Esophagus muscularis mucosa (tissue), 4 donors: ENCODE data around the gene ELAVL1. TPM values are rescaled to one million over a fixed set of nuclear protein-coding genes. Genes with fewer than 3 reads are reported as not detected.

Source experiments
- DNase-seq: peaks from one replicate; pipeline ENCODE4 v3.0.0-alpha.2; 2017; ENCODE audit errors: extremely low spot score
- H3K27ac ChIP-seq, 4 donors: fragments of 200-600 bp; sonication (generic); replicated peaks in 1 of 4; 1 replicate in 3 of 4; 2 replicates in 1 of 4; pipeline ENCODE4 v1.5.1; 2016 to 2019; ENCODE audit warnings: mild to moderate bottlenecking in 1 of 4
- H3K27me3 ChIP-seq, 4 donors: fragments of 200-600 bp; sonication (generic); one replicate each; pipeline versions ENCODE4 v1.5.1 to v1.6.0; 2016 to 2019
- H3K36me3 ChIP-seq, 4 donors: fragments of 200-600 bp; sonication (generic); one replicate each; pipeline ENCODE4 v1.5.1; 2016 to 2019
- H3K4me1 ChIP-seq, 4 donors: fragments of 200-600 bp; sonication (generic); one replicate each; pipeline ENCODE4 v1.5.1; 2016 to 2019
- H3K4me3 ChIP-seq, 4 donors: fragments of 200-600 bp; sonication (generic); 1 replicate in 2 of 4; 2 replicates in 2 of 4; pipeline ENCODE4 v1.5.1; 2016 to 2019; ENCODE audit warnings: mild to moderate bottlenecking in 4 of 4, moderate library complexity in 1 of 4
- H3K9me3 ChIP-seq, 4 donors: fragments of 200-600 bp; sonication (generic); 1 replicate in 3 of 4; 2 replicates in 1 of 4; pipeline ENCODE4 v1.5.1; 2016 to 2019
- EP300 ChIP-seq: sonication (generic); formaldehyde crosslinking; IDR thresholded peaks from one replicate; pipeline ENCODE4 v1.6.1; 2017; ENCODE audit warnings: antibody characterized with exemption
- POLR2A ChIP-seq: fragments of 450-650 bp; IDR thresholded peaks from one replicate; pipeline ENCODE4 v1.6.1; 2017; ENCODE audit warnings: antibody characterized with exemption, moderate library complexity, mild to moderate bottlenecking, low read depth
- POLR2AphosphoS5 ChIP-seq, 2 donors: sonication (generic); formaldehyde crosslinking; IDR thresholded peaks; one replicate each; pipeline ENCODE4 v1.6.1; 2017; ENCODE audit warnings: antibody characterized with exemption in 2 of 2
- WGBS: methylation state at CpG from one replicate; pipeline ENCODE4 v1.1.5; 2018; 5-methylcytosine and 5-hydroxymethylcytosine counted together
- intact Hi-C: fragments of 100-400 bp; cut with DNase I; formaldehyde crosslinking; loops from one replicate; pipeline ENCODE4 v1.15.1; 2023
- total RNA-seq, 4 donors: library from RNA; depleted of rRNA; stranded (reverse); fragments of >200 nt; gene quantifications; one replicate each; pipeline versions ENCODE4 v1.1.0 to v1.2.1, GENCODE V29; 2016
- TF ChIP-seq, protein P1 (sequence below), 3 experiments: fragments of 200-600 bp in 2 of 3; fragments of 450-650 bp in 1 of 3; sonication (generic) in 2 of 3; IDR thresholded peaks; one replicate each; pipeline ENCODE4 v1.5.1; 2017 to 2019; ENCODE audit warnings: antibody characterized with exemption in 3 of 3, mild to moderate bottlenecking in 2 of 3, moderate library complexity in 1 of 3

ELAVL1 gene
- total RNA-seq, 4 donors from 2014 or later, result 27.0 to 49.1 (median 38.3) TPM

- TF ChIP-seq POLR2AphosphoS5 (IDR thresholded peaks at IDR 0.05) (no peak), EP300 (no peak), POLR2A (no peak)
- TF ChIP-seq, protein P1, sequence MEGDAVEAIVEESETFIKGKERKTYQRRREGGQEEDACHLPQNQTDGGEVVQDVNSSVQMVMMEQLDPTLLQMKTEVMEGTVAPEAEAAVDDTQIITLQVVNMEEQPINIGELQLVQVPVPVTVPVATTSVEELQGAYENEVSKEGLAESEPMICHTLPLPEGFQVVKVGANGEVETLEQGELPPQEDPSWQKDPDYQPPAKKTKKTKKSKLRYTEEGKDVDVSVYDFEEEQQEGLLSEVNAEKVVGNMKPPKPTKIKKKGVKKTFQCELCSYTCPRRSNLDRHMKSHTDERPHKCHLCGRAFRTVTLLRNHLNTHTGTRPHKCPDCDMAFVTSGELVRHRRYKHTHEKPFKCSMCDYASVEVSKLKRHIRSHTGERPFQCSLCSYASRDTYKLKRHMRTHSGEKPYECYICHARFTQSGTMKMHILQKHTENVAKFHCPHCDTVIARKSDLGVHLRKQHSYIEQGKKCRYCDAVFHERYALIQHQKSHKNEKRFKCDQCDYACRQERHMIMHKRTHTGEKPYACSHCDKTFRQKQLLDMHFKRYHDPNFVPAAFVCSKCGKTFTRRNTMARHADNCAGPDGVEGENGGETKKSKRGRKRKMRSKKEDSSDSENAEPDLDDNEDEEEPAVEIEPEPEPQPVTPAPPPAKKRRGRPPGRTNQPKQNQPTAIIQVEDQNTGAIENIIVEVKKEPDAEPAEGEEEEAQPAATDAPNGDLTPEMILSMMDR (IDR thresholded peaks at IDR 0.05), result no peak
Observed at GRCh38 chr19:7947939-7948338, 57.5 kb downstream of the ELAVL1 start.

DNA sequence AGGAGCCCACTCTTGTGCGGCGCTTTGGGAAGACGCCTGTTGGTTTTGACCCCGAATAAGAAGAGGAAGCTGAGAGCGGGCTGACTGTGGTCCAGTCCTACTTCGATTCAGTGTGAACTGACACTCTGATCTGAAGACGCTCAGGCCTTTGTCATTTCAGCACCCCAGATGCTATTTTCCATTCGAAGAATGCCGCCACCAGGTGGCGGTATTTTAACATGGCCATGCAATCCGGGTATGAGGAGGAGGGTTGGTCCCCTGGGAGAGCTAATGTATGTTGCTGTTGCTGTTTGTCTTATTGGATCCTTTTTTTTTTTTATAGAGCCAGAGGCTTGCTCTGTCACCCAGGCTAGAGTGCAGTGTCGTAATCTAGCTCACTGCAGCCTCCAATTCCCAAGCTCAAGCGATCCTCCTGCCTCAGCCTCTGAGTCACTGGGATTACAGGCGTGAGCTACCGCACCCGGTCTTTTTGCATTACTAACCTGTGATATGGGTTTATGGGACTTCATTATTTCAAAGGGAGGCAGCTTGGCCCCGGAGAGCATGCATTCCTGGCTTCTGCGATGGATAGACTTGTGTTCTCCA lies 61.2 kb downstream of the ELAVL1 start:
- Histone ChIP-seq H3K27ac (peak overlapping the region; percentile 87 to 97 (median 94)), H3K9me3 (no peaks in the 10 kb centered on the region), H3K27me3 (no peaks in the 10 kb centered on the region), H3K36me3 (peaks cover 14 to 20% (median 18%) of the 10 kb centered on the region in 4 donors), H3K4me1 (peaks cover 19 to 48% (median 45%) of the 10 kb centered on the region in 4 donors), H3K4me3 (peak overlapping the region; percentile 63 to 97 (median 79))
- WGBS, result 27% methylated on average over 18 of the region's 18 CpGs
- TF ChIP-seq POLR2AphosphoS5 (IDR thresholded peaks at IDR 0.05), result no peak
- TF ChIP-seq, protein P1 (IDR thresholded peaks at IDR 0.05), result peak; percentile 79 to 84 (median 82)
- intact Hi-C loops, result loop anchor here (5.0 to 10.0 kb wide), 2 partner anchors 58 to 311 kb away; no protein-coding TSS in a partner anchor
- DNase-seq, result peak; percentile 98

More at GRCh38 chr19:7947939-7948338, 57.5 kb downstream of the ELAVL1 start:
- WGBS, result 95% methylated on average over 4 of the region's 4 CpGs
- H3K27me3 ChIP-seq, result no peaks in the 10 kb centered on the region
- H3K4me1 ChIP-seq, result peaks cover under 1 to 16% (median 10%) of the 10 kb centered on the region in 4 donors
- intact Hi-C loops, result loop anchor here (10.0 kb wide), 1 partner anchor 307 kb away; no protein-coding TSS in a partner anchor
- no peak overlapping the region for H3K27ac ChIP-seq
- no peaks in the 10 kb centered on the region for H3K9me3 ChIP-seq
- H3K4me3 ChIP-seq, result no peak overlapping the region
- DNase-seq, result no peak
- H3K36me3 ChIP-seq, result no peaks in the 10 kb centered on the region

GRCh38 chr19:7943444-7944176 lies 61.8 kb downstream of the ELAVL1 start, which contains the start of gene TIMM44:
Gene TIMM44, minus strand, starts transcription at chr19:7943666. Its CDS starts 15 bp downstream, at chr19:7943651.
- H3K4me1 ChIP-seq, result peaks cover 19 to 55% (median 49%) of the 10 kb centered on the region in 4 donors
- TF ChIP-seq POLR2AphosphoS5 (IDR thresholded peaks at IDR 0.05) (peak; percentile 95 to 97), POLR2A (peak; percentile 47), EP300 (no peak)
- TF ChIP-seq, protein P1 (IDR thresholded peaks at IDR 0.05), result no peak
- H3K27ac ChIP-seq, result peak within 1 kb of the TSS; percentile 93 to 98 (median 96)
- no peaks in the 10 kb centered on the region for H3K27me3 ChIP-seq
- H3K36me3 ChIP-seq, result peaks cover 14 to 26% (median 20%) of the 10 kb centered on the region in 4 donors
- peak within 1 kb of the TSS; percentile 63 to 97 (median 79) for H3K4me3 ChIP-seq
- no peaks in the 10 kb centered on the region for H3K9me3 ChIP-seq
- intact Hi-C loops, result loop anchor here (5.0 to 10.0 kb wide), 2 partner anchors 59 to 311 kb away; no protein-coding TSS in a partner anchor
- 2% methylated on average over 37 of the region's 56 CpGs for WGBS
- peak; percentile 100 for DNase-seq

DNA sequence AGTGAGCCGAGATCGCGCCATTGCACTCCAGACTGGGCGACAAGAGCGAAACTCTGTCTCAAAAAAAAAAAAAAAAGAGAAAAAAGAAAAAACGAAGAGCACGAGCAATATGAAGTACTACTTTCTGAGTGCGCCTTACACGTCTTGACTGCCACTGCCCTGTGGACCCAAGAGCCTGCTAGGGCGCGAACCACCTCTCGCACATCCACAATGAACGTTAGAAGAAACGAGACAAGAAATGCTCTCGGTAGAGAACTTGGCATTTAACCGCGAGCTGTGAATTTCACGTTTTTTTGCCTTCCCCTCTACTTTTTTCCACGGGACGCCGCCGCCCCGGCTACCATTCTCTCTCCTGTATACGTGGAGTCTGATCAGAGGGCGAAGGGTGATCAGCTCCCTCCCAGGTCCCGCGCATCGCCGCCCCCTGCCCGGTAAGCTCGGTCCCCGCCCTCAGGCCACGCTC lies 62.4 kb downstream of the ELAVL1 start:
- no peaks in the 10 kb centered on the region for H3K27me3 ChIP-seq
- WGBS, result 4% methylated on average over 33 of the region's 33 CpGs
- H3K4me3 ChIP-seq, result peak overlapping the region; percentile 63 to 97 (median 79)

More for the DNA sequence above, 62.4 kb downstream of the ELAVL1 start:
- H3K9me3 ChIP-seq, result no peaks in the 10 kb centered on the region
- peaks cover 19 to 57% (median 49%) of the 10 kb centered on the region in 4 donors for H3K4me1 ChIP-seq
- intact Hi-C loops, result loop anchor here (5.0 to 10.0 kb wide), 2 partner anchors 59 to 312 kb away; no protein-coding TSS in a partner anchor
- no peak for DNase-seq
- peak overlapping the region; percentile 93 to 98 (median 96) for H3K27ac ChIP-seq
- no peak for TF ChIP-seq POLR2A
- TF ChIP-seq, protein P1 (IDR thresholded peaks at IDR 0.05), result no peak
- no peak for TF ChIP-seq EP300
- TF ChIP-seq POLR2AphosphoS5 (IDR thresholded peaks at IDR 0.05), result no peak
- peaks cover 14 to 32% (median 26%) of the 10 kb centered on the region in 4 donors for H3K36me3 ChIP-seq
